ENCODE data around the gene CHRDL2.

DNA sequence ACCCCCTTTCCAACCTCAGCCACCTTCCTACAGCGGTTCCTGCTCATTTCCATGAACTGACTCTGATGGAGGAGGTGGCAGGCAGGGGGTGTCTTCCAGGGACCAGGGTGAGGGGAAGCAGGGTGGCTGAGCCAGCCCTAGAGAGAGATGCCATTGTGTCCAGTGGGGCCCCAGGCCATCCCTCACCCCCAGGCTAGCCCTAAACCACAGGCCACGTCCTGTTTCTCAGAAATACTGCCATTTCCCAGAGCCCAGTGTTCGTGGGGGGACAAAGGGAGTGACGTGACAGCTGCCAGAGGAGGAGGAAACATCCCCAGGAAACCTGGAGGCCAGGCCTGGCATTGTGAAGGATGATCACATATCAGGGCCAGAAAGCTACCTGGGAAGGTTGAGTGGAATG is 39.5 kb downstream of the CHRDL2 start:
- TF ChIP-seq CTCF (IDR thresholded peaks at IDR 0.05) (no peak), POLR2A (IDR thresholded peaks at IDR 0.05) (no peak)
